Neuronal stem cell (in vitro differentiated cells): ENCODE measurements around the gene ZNF587B.
"Not testable (repeated sequence)": the region's sequence is repeated elsewhere in the genome, so short reads cannot be mapped to it uniquely, and the experiment has no call there.

Source experiments
- DNase-seq: peaks from one replicate; pipeline ENCODE4 v3.0.0-alpha.2; 2013; ENCODE audit warnings: low spot score
- H2AFZ ChIP-seq: one replicate; pipeline ENCODE4 v1.6.1; 2013; ENCODE audit warnings: mild to moderate bottlenecking, low read length, inconsistent platforms
- H2AK5ac ChIP-seq: 2 replicates; pipeline ENCODE4 v1.6.1; 2013; ENCODE audit warnings: low read depth, mild to moderate bottlenecking, inconsistent platforms, low read length, moderate library complexity, mixed read lengths
- H2BK120ac ChIP-seq: 2 replicates; pipeline ENCODE4 v1.6.1; 2013; ENCODE audit warnings: low read depth, mild to moderate bottlenecking, inconsistent platforms, low read length, moderate library complexity, mixed read lengths
- H2BK12ac ChIP-seq: one replicate; pipeline ENCODE4 v1.6.1; 2013; ENCODE audit warnings: low read length, inconsistent platforms
- H2BK15ac ChIP-seq: 2 replicates; pipeline ENCODE4 v1.6.1; 2013; ENCODE audit warnings: mild to moderate bottlenecking, low read length, inconsistent platforms, mixed read lengths
- H2BK5ac ChIP-seq: one replicate; pipeline ENCODE4 v1.6.1; 2013; ENCODE audit warnings: inconsistent platforms, mild to moderate bottlenecking, low read length, moderate library complexity
- H3K14ac ChIP-seq: one replicate; pipeline ENCODE4 v1.6.1; 2013; ENCODE audit warnings: low read length, inconsistent platforms
- H3K18ac ChIP-seq: 2 replicates; pipeline ENCODE4 v1.6.1; 2013; ENCODE audit warnings: low read length, inconsistent platforms
- H3K23ac ChIP-seq: 2 replicates; pipeline ENCODE4 v1.6.1; 2013; ENCODE audit warnings: low read depth, mild to moderate bottlenecking, mixed read lengths, low read length, inconsistent platforms; ENCODE audit not compliant: poor library complexity
- H3K27ac ChIP-seq: replicated peaks from 3 replicates; pipeline ENCODE4 v1.5.1; 2013; ENCODE audit warnings: low read length, inconsistent platforms
- H3K27me3 ChIP-seq, 3 experiments: 2 replicates each; pipeline ENCODE4 v1.6.1; 2013; ENCODE audit warnings: low read length in 3 of 3, mild to moderate bottlenecking in 2 of 3, inconsistent platforms in 1 of 3, low read depth in 1 of 3, mixed read lengths in 1 of 3, moderate library complexity in 1 of 3; ENCODE audit not compliant: control insufficient read depth in 3 of 3, insufficient read depth in 3 of 3
- H3K36me3 ChIP-seq, 2 donors: replicated peaks in 1 of 2; 2 replicates each; pipeline ENCODE4 v1.6.1; 2013; ENCODE audit warnings: low read length in 2 of 2; ENCODE audit not compliant: control insufficient read depth in 2 of 2, insufficient read depth in 2 of 2
- H3K4ac ChIP-seq: 2 replicates; pipeline ENCODE4 v1.6.1; 2013; ENCODE audit warnings: inconsistent platforms, mild to moderate bottlenecking, low read length, moderate library complexity
- H3K4me1 ChIP-seq, 2 donors: 1 replicate in 1 of 2; 2 replicates in 1 of 2; pipeline ENCODE4 v1.6.1; 2013; ENCODE audit warnings: low read length in 2 of 2, low read depth in 1 of 2; ENCODE audit not compliant: control insufficient read depth in 2 of 2, insufficient read depth in 1 of 2
- H3K4me2 ChIP-seq: one replicate; pipeline ENCODE4 v1.6.1; 2013; ENCODE audit warnings: mild to moderate bottlenecking, low read length, inconsistent platforms; ENCODE audit not compliant: insufficient read depth, poor library complexity, severe bottlenecking
- H3K4me3 ChIP-seq, 2 donors: 2 replicates each; pipeline ENCODE4 v1.5.1; 2013; ENCODE audit warnings: low read length in 2 of 2, mild to moderate bottlenecking in 2 of 2, inconsistent platforms in 1 of 2, moderate library complexity in 1 of 2
- H3K79me1 ChIP-seq: one replicate; pipeline ENCODE4 v1.6.1; 2013; ENCODE audit warnings: low read depth, mild to moderate bottlenecking, inconsistent platforms, low read length, moderate library complexity
- H3K9ac ChIP-seq: one replicate; pipeline ENCODE4 v1.6.1; 2013; ENCODE audit warnings: mild to moderate bottlenecking, low read depth, low read length, inconsistent platforms; ENCODE audit not compliant: poor library complexity
- H3K9me3 ChIP-seq, 2 donors: replicated peaks in 1 of 2; 2 replicates each; pipeline versions ENCODE3 to v1.6.1; 2013; ENCODE audit warnings: low read length in 2 of 2, mild to moderate bottlenecking in 2 of 2, inconsistent platforms in 1 of 2, low read depth in 1 of 2, mixed read lengths in 1 of 2, moderate library complexity in 1 of 2; ENCODE audit not compliant: control insufficient read depth in 2 of 2, insufficient read depth in 1 of 2
- H4K8ac ChIP-seq: one replicate; pipeline ENCODE4 v1.6.1; 2013; ENCODE audit warnings: low read depth, mild to moderate bottlenecking, inconsistent platforms, low read length, moderate library complexity
- H4K91ac ChIP-seq: one replicate; pipeline ENCODE4 v1.6.1; 2013; ENCODE audit warnings: low read length, low read depth, mild to moderate bottlenecking, inconsistent platforms; ENCODE audit not compliant: poor library complexity
- WGBS, 2 donors: extraction: QIAGEN DNeasy Blood & Tissue Kit; methylation state at CpG; one replicate each; pipeline ENCODE4 v1.1.7; 2013; ENCODE audit warnings: missing lambda C conversion rate in 2 of 2, mixed read lengths in 1 of 2; ENCODE audit not compliant: insufficient read length in 2 of 2, insufficient replicate concordance in 1 of 2; ENCODE audit errors: extremely low coverage in 2 of 2; 5-methylcytosine and 5-hydroxymethylcytosine counted together

Gene ZNF587B

GRCh38 chr19:57869655-57870054 lies 39.6 kb downstream of the ZNF587B start:
- DNase-seq, H2BK12ac ChIP-seq, H3K27ac ChIP-seq, H3K9ac ChIP-seq, H3K27me3 ChIP-seq, H3K4me3 ChIP-seq, H2AK5ac ChIP-seq, H4K8ac ChIP-seq, H3K79me1 ChIP-seq, H4K91ac ChIP-seq, H2AFZ ChIP-seq, H3K14ac ChIP-seq, H3K4ac ChIP-seq, H3K18ac ChIP-seq, H2BK15ac ChIP-seq, H3K23ac ChIP-seq, H3K4me1 ChIP-seq, H3K4me2 ChIP-seq, H2BK120ac ChIP-seq, H2BK5ac ChIP-seq: not testable (repeated sequence)
- WGBS, 2 donors, result no CpG with 5 or more reads among the region's 6 CpGs
- H3K36me3 ChIP-seq, result peaks cover 40 to 93% of the 10 kb centered on the region in 2 donors
- H3K9me3 ChIP-seq, result peaks cover 34 to 66% of the 10 kb centered on the region in 2 donors

- H2BK15ac ChIP-seq, result no peak overlapping the region
- H3K9ac ChIP-seq, result no peak overlapping the region
- no peak overlapping the region for H2BK12ac ChIP-seq
- no peak overlapping the region for H3K18ac ChIP-seq
- H2AK5ac ChIP-seq, result no peak overlapping the region
- no peak overlapping the region for H3K14ac ChIP-seq
- no peak overlapping the region for H3K27ac ChIP-seq
- H2BK120ac ChIP-seq, result no peak overlapping the region
- no peaks in the 10 kb centered on the region for H3K27me3 ChIP-seq
- no peak overlapping the region for H4K8ac ChIP-seq
- H3K4me3 ChIP-seq, result no peak overlapping the region
- no peak overlapping the region for H3K4me2 ChIP-seq
- H3K4me1 ChIP-seq, result no peaks in the 10 kb centered on the region
- peaks cover 2% of the 10 kb centered on the region for H3K79me1 ChIP-seq
- H3K36me3 ChIP-seq, result peaks cover 41 to 89% of the 10 kb centered on the region in 2 donors
- DNase-seq, result no peak
- H3K4ac ChIP-seq, result no peak overlapping the region
- H3K9me3 ChIP-seq, result peaks cover 34 to 66% of the 10 kb centered on the region in 2 donors
- H3K23ac ChIP-seq, result no peak overlapping the region
- no CpG with 5 or more reads among the region's 2 CpGs for WGBS, 2 donors
- H2BK5ac ChIP-seq, result no peak overlapping the region
- no peak overlapping the region for H4K91ac ChIP-seq
- H2AFZ ChIP-seq, result no peak overlapping the region
These were observed 40.1 kb downstream of the ZNF587B start for GRCh38 chr19:57870225-57870624.

- no peak overlapping the region for H3K9ac ChIP-seq
- H4K91ac ChIP-seq, result no peak overlapping the region
- no peaks in the 10 kb centered on the region for H3K79me1 ChIP-seq
- H3K23ac ChIP-seq, result no peak overlapping the region
- no peak overlapping the region for H3K4me3 ChIP-seq
- H3K27me3 ChIP-seq, result no peaks in the 10 kb centered on the region
- H2BK12ac ChIP-seq, result no peak overlapping the region
- H3K36me3 ChIP-seq, result peaks cover 48 to 89% of the 10 kb centered on the region in 2 donors
- H3K18ac ChIP-seq, result no peak overlapping the region
- no peaks in the 10 kb centered on the region for H3K4me1 ChIP-seq
- no peak overlapping the region for H2BK120ac ChIP-seq
- H2BK5ac ChIP-seq, result no peak overlapping the region
- H3K9me3 ChIP-seq, result peaks cover 44 to 79% of the 10 kb centered on the region in 2 donors
- H2BK15ac ChIP-seq, result no peak overlapping the region
- no peak overlapping the region for H2AK5ac ChIP-seq
- H2AFZ ChIP-seq, result no peak overlapping the region
- H3K4ac ChIP-seq, result no peak overlapping the region
- H3K27ac ChIP-seq, result no peak overlapping the region
- no peak for DNase-seq
- H3K4me2 ChIP-seq, result no peak overlapping the region
- H4K8ac ChIP-seq, result no peak overlapping the region
- no peak overlapping the region for H3K14ac ChIP-seq
These were observed 42.4 kb downstream of the ZNF587B start for GRCh38 chr19:57872450-57872849.

GRCh38 chr19:57873883-57874799 lies 44.0 kb downstream of the ZNF587B start:
- not testable (repeated sequence) for H2BK12ac ChIP-seq, H4K91ac ChIP-seq, H3K27me3 ChIP-seq, H2BK120ac ChIP-seq, H3K23ac ChIP-seq, H3K14ac ChIP-seq, H4K8ac ChIP-seq, H2AK5ac ChIP-seq, H2BK5ac ChIP-seq, H3K18ac ChIP-seq, H3K4ac ChIP-seq, DNase-seq, H2AFZ ChIP-seq, H3K27ac ChIP-seq, H3K9ac ChIP-seq, H3K4me3 ChIP-seq, H2BK15ac ChIP-seq, H3K79me1 ChIP-seq, H3K4me1 ChIP-seq, H3K4me2 ChIP-seq
- Histone ChIP-seq H3K9me3 (peaks cover 42 to 80% of the 10 kb centered on the region in 2 donors), H3K36me3 (peaks cover 48 to 89% of the 10 kb centered on the region in 2 donors)
- WGBS, 2 donors, result no CpG with 5 or more reads among the region's 8 CpGs
